Astrocyte (in vitro differentiated cells and primary cell): ENCODE data around the gene RYR2.

Experiments
- CTCF ChIP-seq: IDR thresholded peaks from 2 replicates; pipeline ENCODE4 v1.5.1; 2011; ENCODE audit warnings: low read depth, mild to moderate bottlenecking, inconsistent platforms, low read length, moderate library complexity; ENCODE audit not compliant: insufficient read depth
- EZH2 ChIP-seq: IDR thresholded peaks from 2 replicates; pipeline ENCODE4 v1.6.1; 2012; ENCODE audit warnings: mild to moderate bottlenecking, low read length, inconsistent platforms; ENCODE audit not compliant: insufficient read depth

- TF ChIP-seq CTCF (no peak), EZH2 (no peak)
These were observed 37.9 kb upstream of the RYR2 start, which contains the start of gene MT1HL1 for GRCh38 chr1:237004116-237004515.
